DMS114 treated with DMSO at 0.1 percent for 48 hours (cell line): Measurements from ENCODE around the gene NR2F1-AS1.

Source experiments
- DNase-seq: peaks from one replicate; lab custom pipeline; 2025; ENCODE audit not compliant: unreplicated experiment; lab: John Stamatoyannopoulos, UW

The NR2F1-AS1 gene

GRCh38 chr5:93589829-93590215 lies 8.8 kb upstream of the NR2F1-AS1 start:
- peak; percentile 80 for DNase-seq

DNA sequence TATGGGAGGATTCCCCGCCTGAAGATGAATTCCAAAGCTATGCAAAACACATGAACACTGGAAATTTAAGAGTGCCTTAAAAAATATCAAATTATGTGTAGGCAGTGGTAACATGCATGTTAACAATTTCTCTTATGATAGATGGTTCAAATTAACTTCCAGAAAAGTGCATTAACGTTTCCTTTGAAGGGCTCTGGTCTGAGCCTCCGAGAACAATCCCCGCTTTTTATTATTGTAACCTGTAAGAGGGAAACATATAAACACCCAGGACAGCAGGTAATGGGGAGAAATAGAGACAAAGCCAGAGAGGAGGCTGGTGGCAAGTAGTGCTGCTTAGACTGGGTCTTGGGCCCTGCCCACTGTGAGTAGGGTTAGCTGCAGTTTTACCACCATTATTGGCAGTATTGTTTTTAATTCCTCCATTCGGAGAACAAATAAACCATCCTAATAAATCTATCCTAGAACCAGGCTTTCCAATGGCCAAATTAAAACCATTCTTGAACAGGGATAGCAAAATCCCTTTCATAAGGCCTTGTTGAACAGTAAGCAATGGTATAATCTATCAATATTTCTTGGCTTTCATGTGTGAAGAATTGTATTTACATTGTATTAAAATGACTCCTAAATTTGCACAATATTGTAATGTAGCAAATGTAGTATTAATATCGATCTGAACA lies 8.3 kb upstream of the NR2F1-AS1 start:
- no peak for DNase-seq

GRCh38 chr5:93588352-93589151 lies 7.5 kb upstream of the NR2F1-AS1 start:
- DNase-seq = no peak

DNA sequence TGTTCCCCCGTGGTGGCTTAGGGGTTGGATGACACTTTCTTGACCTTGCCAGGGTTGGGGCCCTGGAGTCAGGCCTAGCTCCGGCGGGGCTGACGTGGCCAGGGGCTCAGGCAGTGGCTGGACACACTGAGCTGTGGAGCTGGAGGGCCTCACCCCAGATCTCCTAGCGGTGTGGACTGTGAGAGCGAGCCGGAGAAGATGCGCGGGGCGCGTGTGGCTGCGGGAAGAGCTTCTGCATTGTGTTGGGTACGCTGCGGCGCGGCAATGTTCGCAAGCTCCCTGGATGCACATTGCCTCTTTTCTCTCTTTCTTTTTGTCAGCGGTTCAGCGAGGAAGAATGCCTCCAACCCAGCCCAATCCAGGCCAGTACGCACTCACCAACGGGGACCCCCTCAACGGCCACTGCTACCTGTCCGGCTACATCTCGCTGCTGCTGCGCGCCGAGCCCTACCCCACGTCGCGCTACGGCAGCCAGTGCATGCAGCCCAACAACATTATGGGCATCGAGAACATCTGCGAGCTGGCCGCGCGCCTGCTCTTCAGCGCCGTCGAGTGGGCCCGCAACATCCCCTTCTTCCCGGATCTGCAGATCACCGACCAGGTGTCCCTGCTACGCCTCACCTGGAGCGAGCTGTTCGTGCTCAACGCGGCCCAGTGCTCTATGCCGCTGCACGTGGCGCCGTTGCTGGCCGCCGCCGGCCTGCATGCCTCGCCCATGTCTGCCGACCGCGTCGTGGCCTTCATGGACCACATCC lies 6.8 kb upstream of the NR2F1-AS1 start:
- no peak for DNase-seq

GRCh38 chr5:93586736-93587596 lies 5.9 kb upstream of the NR2F1-AS1 start:
- DNase-seq = no peak

- DNase-seq = peak; percentile 69
Measured at GRCh38 chr5:93585767-93586385, 4.9 kb upstream of the NR2F1-AS1 start.

GRCh38 chr5:93585041-93585766 lies 4.2 kb upstream of the NR2F1-AS1 start:
- DNase-seq = no peak

- no peak for DNase-seq
Measured at GRCh38 chr5:93584596-93585040, 3.6 kb upstream of the NR2F1-AS1 start.

- DNase-seq = no peak
Measured at GRCh38 chr5:93583768-93584595, 3.0 kb upstream of the NR2F1-AS1 start.

DNA sequence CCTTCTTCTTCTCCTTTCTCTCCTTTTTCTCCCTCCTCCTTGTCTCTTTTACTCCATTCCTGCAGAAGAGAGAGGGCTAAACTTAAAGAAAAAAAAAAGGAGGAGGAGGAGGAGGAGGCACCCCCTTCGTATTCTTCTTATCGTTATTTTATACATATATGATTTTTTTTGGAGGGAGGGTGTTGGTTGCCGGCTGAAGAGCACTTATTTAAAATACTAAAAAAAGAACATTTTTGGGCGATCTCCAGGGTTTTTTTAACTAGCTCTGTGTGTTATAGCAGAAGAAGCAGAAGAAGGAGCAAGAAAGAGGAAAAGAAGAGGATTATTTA lies 2.4 kb upstream of the NR2F1-AS1 start:
- DNase-seq = no peak

DNA sequence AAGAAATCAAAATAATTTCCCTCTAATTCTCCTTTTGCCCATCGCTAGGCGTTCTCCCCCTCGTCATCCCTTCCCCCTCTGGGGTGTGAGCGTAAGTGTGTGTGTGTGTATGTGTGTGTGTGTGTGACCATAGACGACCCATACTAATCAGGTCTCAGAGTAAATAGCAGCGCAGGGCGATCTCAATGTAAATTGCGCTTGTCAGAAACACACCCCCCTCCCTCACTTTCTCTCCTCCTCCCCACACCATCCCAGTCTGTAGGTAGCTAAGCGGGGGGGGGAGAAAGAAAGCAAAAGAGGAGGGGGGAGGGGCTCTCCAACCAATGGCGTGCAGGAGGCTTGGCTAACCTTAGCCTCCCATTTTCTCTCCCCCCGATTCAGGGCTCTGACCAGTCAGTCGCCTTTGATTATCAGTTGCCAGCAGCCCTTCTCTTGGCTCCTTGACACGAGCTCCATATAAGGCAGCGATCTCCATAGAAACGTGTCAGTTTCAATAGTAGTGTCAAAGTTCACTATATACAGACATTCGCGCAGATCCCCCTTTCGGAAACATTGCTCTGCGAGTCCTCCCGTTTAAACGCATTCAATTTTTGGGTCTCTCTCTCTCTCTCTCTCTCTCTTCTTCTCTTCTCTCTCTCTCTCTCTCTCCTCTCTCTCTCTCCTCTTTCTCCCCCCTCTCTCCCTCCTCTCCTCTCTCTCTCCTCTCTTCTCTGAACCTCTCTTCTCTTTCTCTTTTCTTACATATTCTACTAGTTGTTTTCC lies 1.8 kb upstream of the NR2F1-AS1 start, which contains the start of gene NR2F1:
Gene NR2F1 (plus strand): TSS at position 546 of the 762 bp plus-strand sequence. CDS start 1,802 bp downstream, outside the sequence.
- DNase-seq = peak; percentile 99

- no peak for DNase-seq
Measured at GRCh38 chr5:93582167-93582462, 1.1 kb upstream of the NR2F1-AS1 start.

GRCh38 chr5:93580063-93580926 lies 724 bp downstream of the NR2F1-AS1 start:
- no peak for DNase-seq

DNA sequence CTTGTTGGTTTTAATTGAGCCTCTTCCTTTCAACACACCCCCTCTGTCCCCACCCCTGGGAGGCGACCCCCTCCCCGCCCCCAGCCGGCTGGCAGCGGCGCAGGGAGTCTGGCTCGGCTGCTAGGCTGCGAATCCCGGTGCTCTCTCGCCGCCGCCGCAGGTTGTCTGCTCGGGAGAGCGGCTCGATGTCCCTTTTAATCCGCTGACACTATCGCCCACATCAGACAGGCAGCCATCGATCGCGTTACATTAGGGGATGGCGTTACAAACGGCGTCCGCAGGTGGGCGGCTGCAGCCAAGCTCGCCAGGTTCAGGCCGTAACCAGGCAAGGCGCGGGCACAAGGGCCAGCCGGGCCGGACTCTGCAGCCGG lies 1.3 kb downstream of the NR2F1-AS1 start:
- DNase-seq = no peak

GRCh38 chr5:93578813-93579691 lies 2.0 kb downstream of the NR2F1-AS1 start:
- DNase-seq = no peak
